Esophagus squamous epithelium (tissue), 4 donors: ENCODE results near the gene SDK2.

Experiments used
- CTCF ChIP-seq, 6 experiments: fragments of 450-650 bp in 4 of 6; fragments of 200-600 bp in 2 of 6; sonication (generic) in 2 of 6; IDR thresholded peaks; one replicate each; pipeline ENCODE4 v1.5.1; 2016 to 2019; ENCODE audit warnings: antibody characterized with exemption in 6 of 6, mild to moderate bottlenecking in 4 of 6, moderate library complexity in 4 of 6
- POLR2A ChIP-seq, 4 donors: fragments of 450-650 bp; IDR thresholded peaks; one replicate each; pipeline ENCODE4 v1.6.1; 2017; ENCODE audit warnings: antibody characterized with exemption in 4 of 4, mild to moderate bottlenecking in 4 of 4, moderate library complexity in 3 of 4

- TF ChIP-seq CTCF (IDR thresholded peaks at IDR 0.05) (no peak), POLR2A (IDR thresholded peaks at IDR 0.05) (no peak)
Measured at GRCh38 chr17:73485130-73485529, 159.1 kb downstream of the SDK2 start.
